Measurements from ENCODE around the gene HNRNPCL1.
"Not testable (repeated sequence)": the region's sequence is repeated elsewhere in the genome, so short reads cannot be mapped to it uniquely, and the experiment has no call there.

DNA sequence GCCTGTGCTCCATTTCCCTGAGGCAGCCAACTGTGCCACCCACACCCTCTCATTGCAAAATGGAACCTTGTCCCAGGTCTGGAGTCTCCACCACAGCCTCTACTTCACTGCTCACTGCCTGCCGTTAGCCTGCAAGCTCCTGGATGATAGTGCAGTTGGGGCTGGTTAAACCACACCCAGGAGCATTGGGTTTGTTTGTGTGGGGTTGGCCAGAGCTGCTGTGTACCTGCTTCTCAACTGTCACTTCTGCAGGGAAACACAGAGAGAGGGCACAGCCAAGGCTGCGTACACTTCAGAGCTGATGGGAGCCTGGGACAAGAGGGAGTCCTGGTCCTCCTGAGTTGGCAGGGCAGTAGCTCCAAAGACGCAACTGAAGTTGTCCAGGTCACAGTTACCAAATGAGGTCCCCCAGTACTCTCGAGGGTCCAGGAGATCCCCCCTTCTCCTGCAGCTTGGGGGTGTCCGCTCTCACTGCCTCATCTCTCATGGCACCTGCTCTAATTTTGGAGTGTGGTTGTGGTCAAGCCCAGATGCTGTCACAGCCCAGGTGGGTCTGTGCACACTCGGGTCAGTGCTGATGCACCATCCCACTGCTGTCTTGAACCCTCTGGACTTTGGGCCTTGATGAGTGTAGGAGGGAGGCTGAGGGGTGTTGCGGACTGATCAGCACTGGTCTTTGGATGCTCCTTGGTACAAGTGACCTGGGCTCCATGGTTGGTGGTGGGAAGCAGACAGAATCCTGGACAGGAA, 14.8 kb upstream of the HNRNPCL1 start:
- not testable (repeated sequence) for TF ChIP-seq POLR2A (IDR thresholded peaks at IDR 0.05); CTCF (IDR thresholded peaks at IDR 0.05 in 8 of 11, conservative IDR thresholded peaks at IDR 0.05 in 3 of 11)
